Karpas-422 (cell line): ENCODE data around the gene CSNK2B. TPM values are rescaled to one million over a fixed set of nuclear protein-coding genes. Genes with fewer than 3 reads are reported as not detected.
A peak's percentile ranks its signal among the peaks of the same experiment; 100 is the strongest.

Experiments
- DNase-seq: peaks from one replicate; pipeline ENCODE4 v3.0.0-alpha.2; 2015
- H2AFZ ChIP-seq: fragments of 200-600 bp; sonication (generic); 2 replicates; pipeline ENCODE4 v1.6.1; 2014; ENCODE audit warnings: antibody characterized with exemption, low read length, mixed read lengths
- H3K27ac ChIP-seq: fragments of 200-600 bp; sonication (generic); 2 replicates; pipeline ENCODE4 v1.5.1; 2014; ENCODE audit warnings: mild to moderate bottlenecking, low read length, moderate library complexity
- H3K27me3 ChIP-seq: fragments of 200-600 bp; sonication (generic); 2 replicates; pipeline ENCODE4 v1.6.1; 2014; ENCODE audit warnings: low read length, mixed read lengths
- H3K36me3 ChIP-seq: fragments of 200-600 bp; sonication (generic); 2 replicates; pipeline ENCODE4 v1.6.1; 2014; ENCODE audit warnings: low read length, mixed read lengths; ENCODE audit not compliant: insufficient read depth
- H3K4me1 ChIP-seq: fragments of 200-600 bp; sonication (generic); 2 replicates; pipeline ENCODE4 v1.6.1; 2014; ENCODE audit warnings: mild to moderate bottlenecking, low read length, mixed read lengths
- H3K4me2 ChIP-seq: fragments of 200-600 bp; sonication (generic); 2 replicates; pipeline ENCODE4 v1.6.1; 2014; ENCODE audit warnings: low read length, low read depth, mild to moderate bottlenecking; ENCODE audit not compliant: poor library complexity, severe bottlenecking
- H3K4me3 ChIP-seq: fragments of 200-600 bp; sonication (generic); 2 replicates; pipeline ENCODE4 v1.5.1; 2014; ENCODE audit warnings: mild to moderate bottlenecking, antibody characterized with exemption, low read length, mixed read lengths
- H3K79me2 ChIP-seq: fragments of 200-600 bp; sonication (generic); 2 replicates; pipeline ENCODE4 v1.6.1; 2014; ENCODE audit warnings: mild to moderate bottlenecking, low read length, mixed read lengths
- H3K9ac ChIP-seq: fragments of 200-600 bp; sonication (generic); 2 replicates; pipeline ENCODE4 v1.6.0; 2014; ENCODE audit warnings: low read length
- H3K9me2 ChIP-seq: fragments of 200-600 bp; sonication (generic), shearing (Covaris generic); replicated peaks from 2 replicates; pipeline ENCODE4 v1.6.0; 2014; ENCODE audit warnings: mild to moderate bottlenecking, low read length, moderate library complexity; ENCODE audit not compliant: insufficient read depth
- H3K9me3 ChIP-seq: fragments of 300-700, 200-600 bp; sonication (generic); 2 replicates; pipeline ENCODE4 v1.6.1; 2014; ENCODE audit warnings: low read length, mixed read lengths
- H4K20me1 ChIP-seq: fragments of 200-600 bp; sonication (generic); 2 replicates; pipeline ENCODE4 v1.6.1; 2014; ENCODE audit warnings: mild to moderate bottlenecking, antibody characterized with exemption, low read length, low read depth; ENCODE audit not compliant: insufficient read depth
- total RNA-seq: library from RNA; depleted of rRNA; stranded (reverse); fragments of >200 nt; shearing (Covaris generic); gene quantifications from 2 replicates; pipeline ENCODE4 v1.2.3, GENCODE V29; 2014; ENCODE audit warnings: low replicate concordance

Gene CSNK2B
- total RNA-seq, 1 experiment from 2014 or later = 212 TPM

- Histone ChIP-seq H3K9me3 (no peaks in the 10 kb centered on the region), H3K9me2 (no peaks in the 10 kb centered on the region), H3K9ac (no peak overlapping the region), H3K27ac (no peak overlapping the region), H3K36me3 (peaks cover 3% of the 10 kb centered on the region; the same call in 1 of the 2 replicates), H2AFZ (no peak overlapping the region), H3K79me2 (peaks cover 62% of the 10 kb centered on the region), H3K4me1 (peaks cover 53% of the 10 kb centered on the region), H3K27me3 (no peaks in the 10 kb centered on the region), H3K4me2 (no peak overlapping the region), H3K4me3 (no peak overlapping the region), H4K20me1 (peaks cover 5% of the 10 kb centered on the region; the same call in 1 of the 2 replicates)
- DNase-seq = no peak
Observed at GRCh38 chr6:31662124-31662723, 3.7 kb upstream of the CSNK2B start.

DNA sequence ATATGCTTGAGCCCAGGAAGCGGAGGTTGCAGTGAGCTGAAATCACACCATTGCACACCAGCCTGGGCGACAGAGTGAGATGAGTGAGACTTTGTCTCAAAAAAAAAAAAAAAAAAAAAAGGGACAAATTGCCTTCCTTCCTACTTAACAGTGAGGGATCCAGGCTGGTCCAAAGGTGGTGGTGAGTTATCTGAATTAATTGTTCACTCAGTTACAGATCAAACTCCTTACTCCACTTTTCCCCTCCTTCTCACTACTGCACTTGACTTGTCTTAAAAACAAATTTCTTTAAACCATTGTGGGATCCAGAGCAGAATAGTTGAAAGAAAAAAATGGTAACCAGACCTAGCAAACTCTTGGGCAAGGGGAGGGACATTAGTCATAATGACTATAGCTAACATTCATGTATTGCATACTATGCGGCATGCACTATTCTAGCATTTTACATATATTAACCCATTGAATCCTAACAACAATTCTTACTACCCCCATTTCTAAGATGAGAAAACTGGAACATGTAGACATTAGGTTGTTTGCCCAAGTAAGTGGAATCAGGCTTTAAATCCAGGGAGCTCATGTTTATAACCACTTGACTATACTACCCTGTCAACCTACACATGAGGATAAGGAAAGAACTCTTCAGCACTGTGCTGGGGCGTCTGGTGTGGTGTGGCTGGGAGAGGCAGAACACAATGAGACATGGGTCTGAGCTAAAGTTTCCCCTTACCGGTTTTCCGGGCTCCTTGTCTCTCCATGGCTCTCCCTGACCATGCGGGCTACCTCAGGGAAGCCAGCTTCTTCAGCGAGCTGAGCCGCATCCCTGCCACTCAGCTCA lies 2.5 kb upstream of the CSNK2B start:
- Histone ChIP-seq H3K4me1 (peaks cover 49% of the 10 kb centered on the region), H3K9me2 (no peaks in the 10 kb centered on the region), H2AFZ (no peak overlapping the region), H3K9ac (peak overlapping the region; percentile 90), H3K36me3 (peaks cover 12% of the 10 kb centered on the region; the same call in 1 of the 2 replicates), H3K27me3 (no peaks in the 10 kb centered on the region), H3K4me3 (peak overlapping the region; percentile 91), H3K79me2 (peaks cover 62% of the 10 kb centered on the region), H4K20me1 (peaks cover 8% of the 10 kb centered on the region; the same call in 1 of the 2 replicates), H3K27ac (no peak overlapping the region; the same call in 1 of the 2 replicates), H3K9me3 (no peaks in the 10 kb centered on the region), H3K4me2 (peak overlapping the region; percentile 89)
- DNase-seq = no peak

GRCh38 chr6:31663961-31664789 lies 1.7 kb upstream of the CSNK2B start:
- DNase-seq = no peak
- Histone ChIP-seq H3K4me3 (peak overlapping the region; percentile 91), H3K79me2 (peaks cover 56% of the 10 kb centered on the region), H3K36me3 (peaks cover 21% of the 10 kb centered on the region), H3K9me3 (no peaks in the 10 kb centered on the region), H3K4me2 (peak overlapping the region; percentile 89), H3K9ac (peak overlapping the region; percentile 90), H3K27me3 (no peaks in the 10 kb centered on the region), H3K4me1 (peaks cover 41% of the 10 kb centered on the region), H2AFZ (no peak overlapping the region), H4K20me1 (peaks cover 9% of the 10 kb centered on the region; the same call in 1 of the 2 replicates), H3K9me2 (no peaks in the 10 kb centered on the region), H3K27ac (peak overlapping the region; percentile 89)

GRCh38 chr6:31664790-31665500 lies 935 bp upstream of the CSNK2B start, which contains the start of gene GPANK1:
Gene GPANK1 (minus strand): TSS chr6:31664997. CDS start chr6:31664478, 519 bp downstream.
- Histone ChIP-seq H3K9ac (peak within 1 kb of the TSS; percentile 90), H3K4me3 (peak within 1 kb of the TSS; percentile 91), H3K36me3 (peaks cover 25% of the 10 kb centered on the region), H3K9me3 (no peaks in the 10 kb centered on the region), H4K20me1 (peaks cover 9% of the 10 kb centered on the region; the same call in 1 of the 2 replicates), H2AFZ (no peak within 1 kb of the TSS), H3K27ac (peak within 1 kb of the TSS; percentile 89), H3K4me1 (peaks cover 35% of the 10 kb centered on the region), H3K9me2 (no peaks in the 10 kb centered on the region), H3K27me3 (no peaks in the 10 kb centered on the region), H3K79me2 (peaks cover 48% of the 10 kb centered on the region), H3K4me2 (peak within 1 kb of the TSS; percentile 89)
- DNase-seq = peak; percentile 97

DNA sequence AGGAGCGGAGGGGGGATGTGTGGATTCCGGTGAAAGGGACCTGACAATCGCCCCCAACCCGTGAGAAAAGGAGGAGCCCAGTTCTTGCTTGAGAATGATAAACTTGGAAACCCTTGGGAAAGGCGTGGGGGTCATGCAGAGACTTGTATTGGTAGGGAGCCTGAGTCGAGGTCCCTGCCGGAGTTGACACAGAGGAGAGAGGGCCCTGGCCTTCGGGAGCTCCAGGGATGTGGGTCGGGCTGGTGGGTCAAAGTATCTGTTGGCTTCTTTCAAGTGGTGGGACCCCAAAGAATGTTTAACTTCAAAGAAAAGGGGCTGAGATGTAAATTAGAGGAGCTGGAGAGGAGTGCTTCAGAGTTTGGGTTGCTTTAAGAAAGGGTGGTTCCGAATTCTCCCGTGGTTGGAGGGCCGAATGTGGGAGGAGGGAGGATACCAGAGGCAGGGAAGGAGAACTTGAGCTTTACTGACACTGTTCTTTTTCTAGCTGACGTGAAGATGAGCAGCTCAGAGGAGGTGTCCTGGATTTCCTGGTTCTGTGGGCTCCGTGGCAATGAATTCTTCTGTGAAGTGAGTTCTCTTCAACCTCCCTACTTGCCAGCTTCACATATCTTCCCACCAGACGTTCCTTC lies 571 bp downstream of the CSNK2B start:
- H3K36me3 ChIP-seq = peaks cover 31% of the 10 kb centered on the region
- H3K9me3 ChIP-seq = no peaks in the 10 kb centered on the region
- peaks cover 44% of the 10 kb centered on the region for H3K79me2 ChIP-seq
- peak overlapping the region; percentile 94 for H3K9ac ChIP-seq
- no peaks in the 10 kb centered on the region for H3K27me3 ChIP-seq
- H3K4me3 ChIP-seq = peak overlapping the region; percentile 91
- no peaks in the 10 kb centered on the region for H3K9me2 ChIP-seq
- no peak for DNase-seq
- H2AFZ ChIP-seq = no peak overlapping the region
- peak overlapping the region; percentile 40 for H3K27ac ChIP-seq
- peak overlapping the region; percentile 85 for H3K4me2 ChIP-seq
- H3K4me1 ChIP-seq = peaks cover 29% of the 10 kb centered on the region
- peaks cover 9% of the 10 kb centered on the region; the same call in 1 of the 2 replicates for H4K20me1 ChIP-seq

GRCh38 chr6:31669676-31670075 lies 3.8 kb downstream of the CSNK2B start, which contains the start of gene LY6G5B:
Gene LY6G5B (plus strand): TSS chr6:31669976. CDS start chr6:31670951, 975 bp downstream.
- Histone ChIP-seq H3K4me1 (peaks cover 10% of the 10 kb centered on the region), H3K27me3 (no peaks in the 10 kb centered on the region), H3K9me2 (no peaks in the 10 kb centered on the region), H3K36me3 (peaks cover 33% of the 10 kb centered on the region), H2AFZ (no peak within 1 kb of the TSS), H4K20me1 (peaks cover 9% of the 10 kb centered on the region; the same call in 1 of the 2 replicates), H3K79me2 (peaks cover 28% of the 10 kb centered on the region), H3K9ac (no peak within 1 kb of the TSS), H3K27ac (no peak within 1 kb of the TSS), H3K4me3 (no peak within 1 kb of the TSS), H3K9me3 (no peaks in the 10 kb centered on the region), H3K4me2 (no peak within 1 kb of the TSS)
- no peak for DNase-seq

- H3K4me2 ChIP-seq = no peak overlapping the region
- H3K27me3 ChIP-seq = no peaks in the 10 kb centered on the region
- H3K27ac ChIP-seq = no peak overlapping the region
- DNase-seq = peak; percentile 64
- peaks cover 5% of the 10 kb centered on the region; the same call in 1 of the 2 replicates for H3K36me3 ChIP-seq
- no peaks in the 10 kb centered on the region for H4K20me1 ChIP-seq
- peaks cover 11% of the 10 kb centered on the region for H3K4me1 ChIP-seq
- H3K79me2 ChIP-seq = no peaks in the 10 kb centered on the region
- no peak overlapping the region for H2AFZ ChIP-seq
- no peaks in the 10 kb centered on the region for H3K9me3 ChIP-seq
- no peaks in the 10 kb centered on the region for H3K9me2 ChIP-seq
- no peak overlapping the region for H3K4me3 ChIP-seq
- H3K9ac ChIP-seq = no peak overlapping the region
Observed at GRCh38 chr6:31676322-31676903, 10.5 kb downstream of the CSNK2B start.
